ENCODE data around the gene ARL5B.

DNA sequence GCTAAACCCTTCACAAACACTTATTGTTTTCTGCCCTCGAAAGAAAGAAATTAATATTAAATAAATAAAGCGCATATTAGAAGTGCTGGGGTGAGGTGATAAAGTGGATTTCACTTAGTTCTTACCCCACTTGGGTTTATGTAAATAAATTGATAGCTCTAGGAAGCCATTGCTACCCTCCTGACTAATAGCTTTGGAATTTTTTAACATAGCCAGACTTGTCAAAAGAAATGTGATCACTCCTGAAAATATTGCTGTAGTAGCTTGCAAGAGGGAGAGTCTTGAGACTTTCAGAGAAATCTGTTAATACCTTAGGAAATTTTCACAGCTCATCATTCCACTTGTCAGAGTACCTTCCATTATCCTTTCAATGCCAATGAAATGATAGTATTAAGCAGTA lies 7.6 kb downstream of the ARL5B start:
- no peak for TF ChIP-seq POLR2A (IDR thresholded peaks at IDR 0.05)
- TF ChIP-seq, protein P1, sequence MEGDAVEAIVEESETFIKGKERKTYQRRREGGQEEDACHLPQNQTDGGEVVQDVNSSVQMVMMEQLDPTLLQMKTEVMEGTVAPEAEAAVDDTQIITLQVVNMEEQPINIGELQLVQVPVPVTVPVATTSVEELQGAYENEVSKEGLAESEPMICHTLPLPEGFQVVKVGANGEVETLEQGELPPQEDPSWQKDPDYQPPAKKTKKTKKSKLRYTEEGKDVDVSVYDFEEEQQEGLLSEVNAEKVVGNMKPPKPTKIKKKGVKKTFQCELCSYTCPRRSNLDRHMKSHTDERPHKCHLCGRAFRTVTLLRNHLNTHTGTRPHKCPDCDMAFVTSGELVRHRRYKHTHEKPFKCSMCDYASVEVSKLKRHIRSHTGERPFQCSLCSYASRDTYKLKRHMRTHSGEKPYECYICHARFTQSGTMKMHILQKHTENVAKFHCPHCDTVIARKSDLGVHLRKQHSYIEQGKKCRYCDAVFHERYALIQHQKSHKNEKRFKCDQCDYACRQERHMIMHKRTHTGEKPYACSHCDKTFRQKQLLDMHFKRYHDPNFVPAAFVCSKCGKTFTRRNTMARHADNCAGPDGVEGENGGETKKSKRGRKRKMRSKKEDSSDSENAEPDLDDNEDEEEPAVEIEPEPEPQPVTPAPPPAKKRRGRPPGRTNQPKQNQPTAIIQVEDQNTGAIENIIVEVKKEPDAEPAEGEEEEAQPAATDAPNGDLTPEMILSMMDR (IDR thresholded peaks at IDR 0.05): no peak
